Mesenteric fat pad (tissue), 1 donor: ENCODE data around the gene CFAP58. TPM values are rescaled to one million over a fixed set of nuclear protein-coding genes. Genes with fewer than 3 reads are reported as not detected.
A peak's percentile ranks its signal among the peaks of the same experiment; 100 is the strongest.

Experiments used
- DNase-seq: peaks from one replicate; pipeline ENCODE4 v3.0.0-alpha.2; 2020; ENCODE audit warnings: low spot score
- long read RNA-seq: library from polyadenylated mRNA; unstranded; transcript quantifications from one replicate; pipeline ENCODE4 v2.0.0, GENCODE V29; 2020
- total RNA-seq: library from RNA; stranded (reverse); fragmentation: NEBNext Ultra II Directional; extraction: Animal tissue kit (Norgen Biotek cat#: 25700); gene quantifications from one replicate; pipeline ENCODE4 v1.2.1, GENCODE V29; 2021
- donor health status: DM: yes; HTN: yes; CAD: no.

The CFAP58 gene, protein sequence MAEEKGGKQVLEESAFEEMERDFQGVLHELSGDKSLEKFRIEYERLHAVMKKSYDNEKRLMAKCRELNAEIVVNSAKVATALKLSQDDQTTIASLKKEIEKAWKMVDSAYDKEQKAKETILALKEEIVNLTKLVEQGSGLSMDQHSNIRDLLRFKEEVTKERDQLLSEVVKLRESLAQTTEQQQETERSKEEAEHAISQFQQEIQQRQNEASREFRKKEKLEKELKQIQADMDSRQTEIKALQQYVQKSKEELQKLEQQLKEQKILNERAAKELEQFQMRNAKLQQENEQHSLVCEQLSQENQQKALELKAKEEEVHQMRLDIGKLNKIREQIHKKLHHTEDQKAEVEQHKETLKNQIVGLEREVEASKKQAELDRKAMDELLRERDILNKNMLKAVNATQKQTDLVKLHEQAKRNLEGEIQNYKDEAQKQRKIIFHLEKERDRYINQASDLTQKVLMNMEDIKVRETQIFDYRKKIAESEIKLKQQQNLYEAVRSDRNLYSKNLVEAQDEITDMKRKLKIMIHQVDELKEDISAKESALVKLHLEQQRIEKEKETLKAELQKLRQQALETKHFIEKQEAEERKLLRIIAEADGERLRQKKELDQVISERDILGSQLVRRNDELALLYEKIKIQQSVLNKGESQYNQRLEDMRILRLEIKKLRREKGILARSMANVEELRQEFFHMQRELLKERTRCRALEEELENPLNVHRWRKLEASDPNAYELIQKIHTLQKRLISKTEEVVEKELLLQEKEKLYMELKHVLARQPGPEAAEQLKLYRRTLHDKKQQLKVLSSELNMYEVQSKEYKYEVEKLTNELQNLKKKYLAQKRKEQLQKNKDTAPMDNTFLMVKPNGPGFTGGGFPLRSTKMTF
- 0.64 TPM for total RNA-seq
- long read RNA-seq, partial matches to known transcripts, result 0 of 2 reads
- long read RNA-seq, other reads (novel, unspliced or antisense), result 2 of 2 reads

DNA sequence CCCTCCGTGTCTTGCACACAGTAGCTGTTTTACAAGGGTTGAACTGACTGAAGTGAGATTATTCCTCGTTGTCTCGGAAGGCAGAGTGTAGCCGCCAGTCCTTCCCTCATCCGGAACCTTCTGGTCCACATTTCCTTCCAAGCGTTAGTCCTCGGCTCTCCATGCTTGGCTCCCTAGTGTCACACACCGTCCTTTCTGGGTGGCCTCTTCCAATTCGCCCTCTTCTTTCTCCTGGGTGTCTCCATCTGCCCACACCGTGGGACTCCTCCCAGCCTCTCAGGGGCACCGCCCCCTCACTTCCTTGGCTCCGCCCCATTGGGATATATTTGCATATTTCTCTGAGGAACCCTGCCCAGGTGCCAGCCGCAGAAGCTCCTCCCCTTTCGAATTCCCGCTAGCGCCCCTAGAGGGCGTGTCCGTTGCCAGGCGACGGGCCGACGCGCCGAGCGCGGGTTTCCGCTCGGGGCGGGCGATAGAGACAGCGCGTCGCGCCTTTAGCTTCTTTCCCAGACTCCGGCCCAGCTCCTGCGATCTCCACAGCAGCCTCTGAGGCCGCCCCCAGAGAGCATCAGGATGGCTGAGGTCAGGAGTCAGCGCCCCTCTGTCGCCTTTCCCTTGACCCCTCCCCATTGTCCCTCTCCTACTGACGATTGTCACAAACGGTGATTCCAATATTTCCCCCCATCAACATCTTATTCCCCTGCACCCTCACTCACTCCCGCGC, at the start of gene CFAP58:
Gene CFAP58, plus strand, starts transcription at position 509 of the 724 bp plus-strand sequence. Its CDS starts 65 bp downstream, at position 574.
- peak; percentile 97 for DNase-seq

DNA sequence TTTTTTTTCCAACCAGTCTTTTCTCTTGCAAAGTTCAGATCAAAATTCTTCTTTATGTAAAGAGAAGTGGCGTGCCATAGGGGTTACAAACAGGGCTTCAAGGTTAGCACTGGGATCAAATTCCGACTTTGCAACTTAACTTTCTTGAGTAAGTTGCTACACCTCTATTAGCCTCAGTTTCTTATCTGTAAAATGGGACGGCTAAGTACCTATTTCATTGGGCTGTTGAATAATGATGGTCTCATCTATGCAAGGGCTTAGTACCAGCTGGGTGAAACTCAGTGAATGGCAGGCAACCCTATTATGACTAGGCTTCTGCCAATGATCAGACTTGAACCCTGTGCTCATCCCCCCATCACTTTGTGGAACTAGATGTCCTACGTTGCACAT, 49.3 kb upstream of the CFAP58 start:
- no peak for DNase-seq

DNA sequence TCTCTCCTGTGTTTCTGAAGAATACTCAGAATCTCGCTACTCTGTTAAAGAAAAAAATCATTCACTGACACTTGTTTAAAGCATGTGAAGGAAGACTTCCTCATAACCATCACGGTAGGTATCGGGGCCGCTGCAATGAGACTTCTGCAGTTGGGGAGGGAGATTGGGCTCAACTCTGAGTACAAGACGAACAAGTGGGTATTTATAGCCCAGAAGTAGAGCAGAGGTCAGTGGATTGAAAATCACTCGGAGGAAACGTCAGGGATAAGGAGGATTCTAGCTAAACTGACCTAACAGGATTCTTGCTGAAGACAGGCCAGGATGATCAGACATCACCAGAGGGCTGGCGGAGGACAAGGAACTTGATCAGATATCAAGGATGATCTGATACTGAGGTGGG, 48.7 kb upstream of the CFAP58 start:
- DNase-seq, result peak; percentile 37

GRCh38 chr10:104306897-104307296, 46.7 kb upstream of the CFAP58 start:
- DNase-seq, result peak; percentile 45

DNA sequence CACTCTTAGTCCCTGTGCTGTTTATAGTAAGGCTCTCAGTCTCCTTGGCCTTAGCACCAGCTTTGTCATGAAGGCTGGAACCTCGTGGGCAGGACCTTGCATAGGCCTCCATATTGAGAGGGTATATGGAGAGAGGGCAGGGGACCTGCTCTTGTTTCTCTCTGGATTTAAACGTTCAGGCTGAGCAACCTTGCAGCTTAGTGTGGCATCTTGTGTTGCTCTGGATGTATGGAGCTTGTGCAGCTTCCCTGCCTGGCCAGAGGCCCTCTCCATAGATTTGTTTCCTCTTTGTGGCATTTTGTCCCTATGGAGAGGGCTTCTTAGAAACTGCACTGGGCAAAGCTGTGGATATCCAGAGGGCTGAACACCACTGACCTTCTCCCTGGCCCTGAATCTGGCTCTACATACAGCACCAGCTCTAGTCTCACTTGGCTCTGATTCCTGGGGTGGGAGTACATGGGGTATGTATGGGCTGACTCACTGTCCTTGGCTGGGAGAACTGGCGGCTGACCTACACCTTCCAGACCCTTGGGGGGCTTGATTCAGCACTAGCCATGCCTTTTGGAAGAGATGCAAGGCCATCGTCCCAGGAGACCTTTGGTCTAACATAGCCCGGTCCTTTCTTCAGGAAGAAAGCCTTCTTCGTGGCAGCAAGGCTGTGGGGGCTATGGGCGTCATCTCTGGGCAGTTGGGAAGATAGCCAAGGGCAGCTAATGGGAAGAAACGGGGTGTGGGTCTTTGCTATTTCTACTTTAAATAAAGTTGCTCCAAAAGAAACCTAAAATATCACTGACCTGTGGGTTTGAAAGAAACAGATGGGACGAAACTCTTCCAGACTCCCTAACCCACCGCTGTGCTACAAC, 45.8 kb upstream of the CFAP58 start:
- peak; percentile 51 for DNase-seq

DNA sequence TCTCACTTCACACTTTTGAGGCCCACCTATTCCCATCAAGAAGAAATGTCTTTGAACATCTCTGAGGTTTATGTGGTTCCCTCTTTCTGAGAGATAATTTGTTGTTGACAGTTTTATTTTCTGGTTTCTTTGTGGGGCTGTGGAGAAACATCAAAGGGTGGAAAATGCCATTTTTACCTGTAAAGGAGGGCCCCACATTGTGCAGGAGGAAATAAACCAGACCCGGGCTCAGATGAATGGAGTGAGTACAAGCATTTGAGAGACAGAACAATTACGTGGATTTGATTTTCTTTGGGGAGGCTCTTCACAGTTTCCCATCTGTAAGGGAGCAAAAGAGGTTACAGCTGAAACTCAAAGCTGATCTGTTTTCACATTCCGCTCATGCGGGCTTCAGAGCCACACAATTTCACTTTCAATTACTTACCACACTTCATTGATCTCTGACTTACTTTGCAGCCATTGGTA, 45.2 kb upstream of the CFAP58 start:
- DNase-seq, result no peak

DNA sequence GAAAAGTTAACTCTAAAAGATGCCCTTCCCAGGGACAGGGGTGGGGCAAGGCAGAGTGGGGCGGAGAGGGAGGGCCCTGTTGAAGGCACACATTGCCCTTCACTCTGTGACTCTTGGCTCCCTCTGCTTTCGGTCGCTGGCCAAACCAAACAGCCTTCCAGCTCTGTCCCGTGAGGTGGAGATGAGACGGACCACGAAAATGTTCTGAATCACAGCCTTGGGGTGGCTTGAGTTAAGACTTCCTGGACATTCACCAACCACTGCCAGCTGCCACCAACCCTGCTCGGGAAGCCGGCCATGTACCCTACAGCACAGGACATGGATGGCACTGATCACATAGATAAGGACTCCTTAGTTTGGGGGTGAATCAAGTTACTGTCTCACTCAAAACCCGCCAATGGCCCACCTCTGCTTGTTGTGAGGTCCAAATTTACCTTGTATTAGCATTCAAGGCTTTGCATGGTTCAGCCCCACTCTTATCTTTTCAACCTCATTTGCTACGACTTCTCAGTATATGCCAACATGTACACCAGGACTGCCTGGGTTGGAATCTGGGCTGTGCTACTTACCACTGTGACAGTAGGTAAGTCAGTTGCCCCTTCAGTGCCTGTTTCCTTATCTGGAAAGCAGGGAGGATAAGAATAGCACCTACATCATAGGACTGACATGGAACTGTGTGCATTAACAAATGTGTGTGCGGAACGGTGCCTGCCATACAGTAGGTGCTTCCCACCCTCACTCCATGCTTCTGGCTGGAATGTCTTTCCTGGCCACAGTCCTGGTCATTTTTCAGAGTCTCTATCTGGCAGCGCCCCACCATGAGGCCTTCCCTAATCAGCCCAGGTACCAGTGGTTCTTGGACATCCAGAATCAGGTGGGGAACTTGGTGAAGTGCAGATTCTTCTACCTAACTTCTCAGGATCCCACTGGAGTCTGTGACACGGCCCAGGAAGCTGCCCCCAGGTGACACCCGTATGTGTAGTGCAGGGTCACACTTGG, 43.4 kb upstream of the CFAP58 start:
- peak; percentile 90 for DNase-seq

GRCh38 chr10:104311184-104311720, 42.4 kb upstream of the CFAP58 start:
- peak; percentile 62 for DNase-seq

DNA sequence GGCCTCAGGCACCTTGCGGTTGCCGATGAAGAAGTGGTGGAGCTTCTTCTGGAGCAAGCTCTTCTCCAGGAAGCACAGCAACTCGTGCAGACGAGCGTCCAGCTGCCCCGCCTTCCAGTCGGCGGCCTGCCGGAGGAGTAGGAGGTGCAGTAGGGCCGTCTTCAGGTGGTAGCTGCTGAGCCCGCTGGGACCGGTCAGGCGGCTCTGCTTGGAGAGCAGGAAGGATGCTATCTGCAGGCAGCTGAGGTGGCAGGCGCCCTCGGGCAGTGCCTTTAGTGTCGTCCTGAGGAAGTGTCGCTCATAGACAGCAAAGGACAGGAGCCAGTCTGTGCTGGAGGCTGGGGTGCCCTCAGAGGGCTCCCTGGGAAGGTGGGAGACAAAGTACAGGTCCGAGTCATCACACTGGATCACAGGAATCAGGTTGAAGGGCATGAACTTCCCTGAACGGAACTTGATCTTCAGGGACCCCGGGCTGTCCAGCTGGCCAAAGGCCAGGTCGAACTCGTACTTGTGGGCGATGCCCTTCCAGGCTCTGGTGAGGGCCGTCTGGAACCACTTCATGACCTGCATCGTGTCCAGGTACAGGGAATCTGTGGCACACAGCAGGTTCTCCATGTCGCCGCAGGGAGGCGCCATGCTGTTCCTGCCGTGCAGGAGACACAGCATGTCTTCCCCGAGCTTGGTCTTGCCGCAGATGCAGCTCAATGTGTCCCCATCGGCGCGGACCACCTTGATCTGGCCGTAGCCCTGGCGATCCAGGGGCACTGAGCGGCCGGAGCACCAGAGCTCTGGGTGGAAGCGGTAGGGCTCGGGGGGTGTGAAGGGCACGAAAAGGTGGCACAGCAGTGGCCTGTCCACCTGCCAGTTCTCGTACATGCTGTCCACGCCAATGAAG, 38.8 kb upstream of the CFAP58 start:
- no peak for DNase-seq

- DNase-seq, result no peak
These were observed 38.1 kb upstream of the CFAP58 start for GRCh38 chr10:104315486-104315921.

DNA sequence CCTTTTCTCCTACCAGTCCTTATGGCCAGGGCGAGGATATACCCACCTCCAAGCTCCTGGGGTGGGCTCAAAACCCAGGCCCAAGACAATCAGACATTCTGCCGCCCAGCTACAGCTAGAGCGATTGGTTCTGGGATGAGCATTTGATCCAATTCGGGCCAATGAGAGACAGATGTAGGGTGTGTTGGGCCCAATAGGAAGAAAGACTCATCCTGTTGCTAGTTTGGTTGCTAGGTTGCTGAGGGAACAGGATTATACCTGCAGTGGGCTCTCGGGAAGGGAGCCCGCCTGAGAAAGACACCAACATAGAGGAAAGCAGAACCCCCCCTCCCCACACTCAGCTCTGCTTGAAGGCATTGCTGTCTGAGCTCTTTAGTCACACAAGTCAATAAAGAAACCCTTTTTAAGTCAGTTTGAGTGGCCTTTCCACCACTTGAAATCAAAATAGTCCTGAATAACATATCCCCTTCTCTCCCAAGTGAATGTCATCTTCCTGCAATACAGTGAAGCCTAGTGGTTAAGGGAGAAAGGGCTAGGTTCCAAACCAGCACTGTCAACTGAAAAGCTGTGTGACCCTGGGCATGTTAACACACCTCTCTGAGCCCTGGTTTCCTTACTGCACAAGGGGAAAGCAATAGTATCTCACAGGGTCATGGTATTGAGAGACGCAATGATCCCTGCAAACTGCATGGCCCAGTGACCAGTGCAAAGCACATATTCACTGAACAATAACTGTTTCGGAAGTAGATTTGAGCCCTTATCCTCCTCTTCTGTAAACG, 37.1 kb upstream of the CFAP58 start:
- no peak for DNase-seq

DNA sequence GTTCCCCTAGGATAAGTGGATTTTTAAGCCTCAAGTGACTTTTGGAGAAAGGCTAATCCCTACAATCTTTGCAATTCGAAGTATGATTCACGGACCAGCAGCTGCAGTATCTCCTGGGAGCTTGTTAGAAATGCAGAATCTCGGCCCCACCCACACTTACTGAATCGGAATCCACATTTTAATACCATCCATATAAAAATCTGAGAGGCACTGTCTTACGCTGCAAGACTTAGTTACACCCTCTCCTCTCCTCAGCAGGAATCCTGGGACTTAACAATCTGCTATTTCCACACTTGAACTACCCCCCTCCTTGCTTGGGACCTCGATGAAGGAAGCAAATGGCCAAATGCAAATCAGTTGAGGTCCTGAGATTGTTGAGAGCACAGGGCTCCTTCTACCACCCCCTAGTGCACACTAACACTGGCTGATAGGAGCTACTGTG, 36.3 kb upstream of the CFAP58 start:
- DNase-seq, result no peak

DNA sequence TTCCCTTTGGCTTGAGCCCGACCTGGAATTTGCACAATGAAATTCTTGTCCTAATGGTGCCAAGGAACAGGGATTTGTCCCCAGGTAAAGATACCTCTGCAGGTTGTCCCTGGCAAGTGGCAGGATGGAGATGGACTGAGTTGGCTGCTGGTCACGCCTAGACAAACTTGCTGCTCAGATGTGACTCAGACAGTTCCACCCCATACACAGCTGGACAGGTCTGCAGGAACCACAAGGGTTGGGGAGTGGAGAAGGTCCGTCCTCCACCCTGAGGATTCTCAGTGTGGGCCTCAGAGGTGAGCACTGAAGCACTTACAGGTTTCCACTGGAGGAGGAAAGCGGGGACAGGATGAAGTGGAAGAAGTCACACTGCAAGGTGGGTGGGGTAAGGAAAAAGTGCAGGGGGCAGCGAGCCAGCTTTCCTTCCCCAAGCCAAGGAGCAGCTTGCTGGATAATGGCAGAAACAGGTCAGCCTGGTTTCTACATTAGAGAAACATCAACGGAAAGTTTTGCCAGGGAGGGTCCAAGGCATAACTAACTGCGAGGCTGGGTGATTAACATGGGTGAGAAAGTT, 35.8 kb upstream of the CFAP58 start:
- no peak for DNase-seq

- no peak for DNase-seq
These were observed 35.3 kb upstream of the CFAP58 start for GRCh38 chr10:104318326-104318725.

- no peak for DNase-seq
These were observed 34.6 kb upstream of the CFAP58 start for GRCh38 chr10:104318810-104319741.
